Calu3 (cell line): ENCODE data around the gene OR52E5. TPM values are rescaled to one million over a fixed set of nuclear protein-coding genes. Genes with fewer than 3 reads are reported as not detected.

Source experiments
- BruUV-seq: library from RNA; stranded (reverse); fragments of 400-500 nt; replicated peaks from 2 replicates; lab custom pipeline; 2021; lab: Mats Ljungman, UMichigan
- CTCF ChIA-PET: fragments of 300-600 bp; sonication (Branson Sonifier 250); formaldehyde crosslinking; loops from one replicate; lab custom pipeline; 2022; ENCODE audit warnings: antibody characterized with exemption; lab: Charles Lee
- DNase-seq: peaks from one replicate; pipeline ENCODE4 v3.0.0; 2022
- H3K27ac Mint-ChIP-seq: one replicate; pipeline ENCODE4 v1.8.0; 2022; ENCODE audit warnings: mixed read lengths; ENCODE audit not compliant: unreplicated experiment
- H3K27me3 Mint-ChIP-seq: one replicate; pipeline ENCODE4 v1.8.0; 2022; ENCODE audit warnings: mixed read lengths; ENCODE audit not compliant: unreplicated experiment
- H3K36me3 Mint-ChIP-seq: one replicate; pipeline ENCODE4 v1.8.0; 2022; ENCODE audit warnings: mild to moderate bottlenecking, moderate library complexity, mixed read lengths; ENCODE audit not compliant: insufficient read depth, unreplicated experiment
- H3K4me1 Mint-ChIP-seq: one replicate; pipeline ENCODE4 v1.8.0; 2022; ENCODE audit warnings: mild to moderate bottlenecking, low read depth, mixed read lengths; ENCODE audit not compliant: unreplicated experiment
- H3K4me3 Mint-ChIP-seq: one replicate; pipeline ENCODE4 v1.8.0; 2022; ENCODE audit warnings: mild to moderate bottlenecking, low read depth, moderate library complexity, mixed read lengths; ENCODE audit not compliant: unreplicated experiment
- H3K9me3 Mint-ChIP-seq: one replicate; pipeline ENCODE4 v1.8.0; 2022; ENCODE audit warnings: low read depth, mixed read lengths; ENCODE audit not compliant: unreplicated experiment
- CTCF ChIP-seq: fragments of 200-600 bp; IDR thresholded peaks from one replicate; pipeline ENCODE4 v1.8.0; 2022; ENCODE audit warnings: antibody characterized with exemption; ENCODE audit not compliant: unreplicated experiment
- intact Hi-C: fragments of 100-400 bp; cut with micrococcal nuclease; formaldehyde crosslinking; loops from one replicate; pipeline ENCODE4 v1.10.0; 2022; ENCODE audit not compliant: unreplicated experiment
- total RNA-seq: library from RNA; stranded (reverse); gene quantifications from 2 replicates; pipeline ENCODE4 v1.2.3, GENCODE V29; 2022

OR52E5 gene
- total RNA-seq, 1 experiment from 2014 or later: not detected

- no peak for DNase-seq
- intact Hi-C loops: no loop called here
- no peak for TF ChIP-seq CTCF
- no peaks in the 10 kb centered on the region for H3K9me3 Mint-ChIP-seq
- no peak overlapping the region for H3K4me3 Mint-ChIP-seq
- no TSS peak for BruUV-seq
- H3K4me1 Mint-ChIP-seq: no peaks in the 10 kb centered on the region
- H3K27ac Mint-ChIP-seq: no peak overlapping the region
- peaks cover 19% of the 10 kb centered on the region for H3K27me3 Mint-ChIP-seq
- CTCF ChIA-PET: no interaction called here
- H3K36me3 Mint-ChIP-seq: no peaks in the 10 kb centered on the region
Observed at GRCh38 chr11:5881756-5882155, 11.3 kb upstream of the OR52E5 start.

DNA sequence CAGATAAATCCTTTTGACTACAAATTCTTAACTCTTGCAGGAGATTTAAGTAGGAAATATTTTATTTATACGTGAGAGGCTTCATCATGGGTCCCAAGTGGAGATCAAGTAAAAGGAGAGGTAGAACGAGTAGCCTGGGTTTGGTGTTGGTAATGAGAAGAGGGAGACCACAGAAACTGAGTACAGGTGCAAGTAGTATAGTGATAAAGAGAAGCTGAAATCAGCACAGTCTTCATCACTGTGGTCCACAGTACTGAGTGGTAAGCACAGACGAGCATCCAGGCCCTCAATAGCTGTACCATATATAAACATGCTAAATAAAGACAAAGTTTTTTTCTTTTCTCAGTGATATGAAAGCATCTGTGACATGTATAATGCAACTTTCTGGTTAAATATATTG is 5.8 kb upstream of the OR52E5 start:
- no peaks in the 10 kb centered on the region for H3K4me1 Mint-ChIP-seq
- H3K36me3 Mint-ChIP-seq: no peaks in the 10 kb centered on the region
- no peak overlapping the region for H3K4me3 Mint-ChIP-seq
- CTCF ChIA-PET: no interaction called here
- no peak for TF ChIP-seq CTCF
- no peak for DNase-seq
- H3K27me3 Mint-ChIP-seq: peaks cover 12% of the 10 kb centered on the region
- H3K9me3 Mint-ChIP-seq: no peaks in the 10 kb centered on the region
- BruUV-seq: no TSS peak
- H3K27ac Mint-ChIP-seq: no peak overlapping the region
- intact Hi-C loops: no loop called here

GRCh38 chr11:5887661-5888060 is 5.3 kb upstream of the OR52E5 start:
- BruUV-seq: no TSS peak
- Mint-ChIP-seq H3K4me1 (no peaks in the 10 kb centered on the region), H3K4me3 (no peak overlapping the region), H3K36me3 (no peaks in the 10 kb centered on the region), H3K27me3 (peaks cover 13% of the 10 kb centered on the region), H3K9me3 (no peaks in the 10 kb centered on the region), H3K27ac (no peak overlapping the region)
- no peak for TF ChIP-seq CTCF
- DNase-seq: no peak
- CTCF ChIA-PET: no interaction called here
- intact Hi-C loops: no loop called here

- Mint-ChIP-seq H3K27ac (no peak overlapping the region), H3K27me3 (peaks cover 31% of the 10 kb centered on the region), H3K36me3 (no peaks in the 10 kb centered on the region), H3K9me3 (no peaks in the 10 kb centered on the region), H3K4me3 (no peak overlapping the region), H3K4me1 (no peaks in the 10 kb centered on the region)
- CTCF ChIA-PET: interaction anchor here (0.6 to 1.0 kb wide), 3 partner anchors 82 to 471 kb away, joined by 3 to 6 read pairs (median 4); partner anchors contain the start of genes OR52N2 and TRIM5
- DNase-seq: no peak
- no peak for TF ChIP-seq CTCF
- intact Hi-C loops: loop anchor here (5.0 to 10.0 kb wide), 5 partner anchors 289 to 769 kb away; partner anchors contain the start of gene OR51V1
- no TSS peak for BruUV-seq
Observed at GRCh38 chr11:5891216-5891800, 1.7 kb upstream of the OR52E5 start.
